GM12891 (cell line): ENCODE data around the gene NEK3.

ENCODE experiments used
- POLR2A ChIP-seq: IDR thresholded peaks from 2 replicates; pipeline ENCODE4 v1.6.1; 2011; ENCODE audit warnings: low read depth, low read length, control low read depth
- POLR2AphosphoS5 ChIP-seq: IDR thresholded peaks from 2 replicates; pipeline ENCODE4 v1.6.1; 2011; ENCODE audit warnings: low read depth, low read length, control low read depth
- POU2F2 ChIP-seq: IDR thresholded peaks from 2 replicates; pipeline ENCODE4 v1.6.1; 2011; ENCODE audit warnings: low read depth, mild to moderate bottlenecking, control low read depth, low read length, moderate library complexity
- SPI1 ChIP-seq: IDR thresholded peaks from 2 replicates; pipeline ENCODE4 v1.6.1; 2011; ENCODE audit warnings: low read depth, low read length, control low read depth
- TAF1 ChIP-seq: IDR thresholded peaks from 2 replicates; pipeline ENCODE4 v1.6.1; 2011; ENCODE audit warnings: low read depth, low read length, control low read depth

GRCh38 chr13:52195401-52195837 lies 36.0 kb upstream of the NEK3 start:
- TF ChIP-seq POLR2AphosphoS5 (no peak), POLR2A (no peak), SPI1 (no peak), TAF1 (no peak), POU2F2 (no peak)
